ENCODE measurements around the gene KRTAP9-1.
"Not testable (repeated sequence)": the region's sequence is repeated elsewhere in the genome, so short reads cannot be mapped to it uniquely, and the experiment has no call there.

The KRTAP9-1 gene

GRCh38 chr17:41178843-41179616 lies 10.7 kb upstream of the KRTAP9-1 start:
- DNase-seq = no peak

- no peak for DNase-seq
Observed at GRCh38 chr17:41184480-41184961, 5.2 kb upstream of the KRTAP9-1 start, which contains the start of gene KRTAP4-1. KRTAP4-1 (minus strand) TSS chr17:41184911; CDS start chr17:41184854, 57 bp downstream.

- DNase-seq = no peak
Observed at GRCh38 chr17:41185001-41185400, 4.7 kb upstream of the KRTAP9-1 start.

- no peak for DNase-seq
Observed at GRCh38 chr17:41186872-41187271, 2.8 kb upstream of the KRTAP9-1 start.

- DNase-seq = no peak
Observed at GRCh38 chr17:41190328-41190727, 641 bp downstream of the KRTAP9-1 start.

GRCh38 chr17:41196068-41196467 lies 6.4 kb downstream of the KRTAP9-1 start:
- no peak for DNase-seq

- DNase-seq = no peak
Observed at GRCh38 chr17:41199421-41200078, 9.9 kb downstream of the KRTAP9-1 start.

GRCh38 chr17:41211845-41212466 lies 22.3 kb downstream of the KRTAP9-1 start:
- DNase-seq = no peak

GRCh38 chr17:41212524-41213169 lies 23.0 kb downstream of the KRTAP9-1 start:
- no peak for DNase-seq

GRCh38 chr17:41215681-41216080 lies 26.0 kb downstream of the KRTAP9-1 start:
- DNase-seq = no peak

- DNase-seq = no peak
Observed at GRCh38 chr17:41223821-41224220, 34.1 kb downstream of the KRTAP9-1 start.

GRCh38 chr17:41226051-41226450 lies 36.4 kb downstream of the KRTAP9-1 start:
- DNase-seq = no peak

- DNase-seq = not testable (repeated sequence)
Observed at GRCh38 chr17:41226598-41227095, 37.0 kb downstream of the KRTAP9-1 start, which contains the start of gene KRTAP9-2. KRTAP9-2 (plus strand) TSS chr17:41226648; CDS start chr17:41226655, 7 bp downstream.

GRCh38 chr17:41230094-41230493 lies 40.4 kb downstream of the KRTAP9-1 start:
- DNase-seq = no peak

- no peak for DNase-seq
Observed at GRCh38 chr17:41231731-41232130, 42.0 kb downstream of the KRTAP9-1 start.

GRCh38 chr17:41232399-41233105 lies 42.9 kb downstream of the KRTAP9-1 start, which contains the start of gene KRTAP9-3:
KRTAP9-3 (plus strand) TSS chr17:41232449; CDS start chr17:41232502, 53 bp downstream.
- not testable (repeated sequence) for DNase-seq

GRCh38 chr17:41237116-41237515 lies 47.4 kb downstream of the KRTAP9-1 start:
- DNase-seq = not testable (repeated sequence)

GRCh38 chr17:41237949-41238437 lies 48.3 kb downstream of the KRTAP9-1 start, which contains the start of gene KRTAP9-8:
KRTAP9-8 (plus strand) TSS chr17:41237999; CDS start chr17:41238052, 53 bp downstream.
- not testable (repeated sequence) for DNase-seq

All from hypothalamus (tissue), 51 donors.